ENCODE measurements around the gene PSMA4.
"Not testable (repeated sequence)": the region's sequence is repeated elsewhere in the genome, so short reads cannot be mapped to it uniquely, and the experiment has no call there.

PSMA4 gene

DNA sequence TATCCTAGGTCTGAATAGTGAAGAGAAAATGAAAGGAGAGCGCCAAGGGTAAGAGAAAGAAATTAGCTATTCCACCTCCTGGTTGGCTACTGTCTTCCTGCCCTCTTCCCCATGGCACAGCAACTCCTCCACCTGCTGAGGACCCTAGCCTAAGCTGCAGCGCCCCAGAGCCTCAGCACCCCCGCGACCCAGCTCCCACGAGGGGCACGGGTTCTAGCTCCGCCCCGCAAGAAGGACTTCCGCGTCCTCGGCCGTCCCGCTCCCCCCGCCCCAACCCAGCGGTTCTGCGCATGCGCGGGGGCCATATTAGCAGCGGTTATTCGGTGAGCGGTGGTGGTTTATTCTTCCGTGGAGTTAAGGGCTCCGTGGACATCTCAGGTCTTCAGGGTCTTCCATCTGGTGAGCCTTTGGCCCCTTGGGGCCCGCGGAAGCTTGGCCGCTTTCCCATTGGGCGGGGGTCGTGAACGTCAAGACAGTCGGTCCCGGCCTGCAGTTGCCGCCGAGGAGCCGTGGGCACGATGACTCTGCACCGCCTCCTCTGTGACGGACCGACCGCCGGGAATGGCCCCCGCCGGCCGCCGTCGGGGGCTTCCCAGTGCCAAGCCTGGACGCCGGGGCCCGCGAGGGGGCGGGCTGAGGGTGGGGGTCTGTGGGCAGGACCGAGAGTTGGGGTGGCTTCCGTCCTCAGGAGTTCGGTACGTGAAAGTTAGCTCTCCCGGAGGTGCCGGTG lies at the start of gene PSMA4:
TSS of gene PSMA4 (plus strand) at position 304 of the 730 bp plus-strand sequence. CDS start 1,484 bp downstream, outside the sequence.
- Histone ChIP-seq H3K4me3 (ENCODE audit: low read length in 2 of 2) (peak within 1 kb of the TSS; percentile 90 to 93), H3K36me3 (ENCODE audit: control insufficient read depth in 2 of 2, insufficient read depth in 2 of 2, low read length in 2 of 2) (peaks cover 15 to 18% of the 10 kb centered on the region in 2 donors), H3K9me3 (ENCODE audit: control insufficient read depth in 2 of 2, low read length in 2 of 2) (no peaks in the 10 kb centered on the region), H3K27ac (ENCODE audit: low read depth in 2 of 2, low read length in 2 of 2) (peak within 1 kb of the TSS; percentile 93 to 95), H3K4me1 (ENCODE audit: control insufficient read depth in 2 of 2, insufficient read depth in 2 of 2, low read length in 2 of 2) (peaks cover 3 to 11% of the 10 kb centered on the region in 2 donors), H3K27me3 (ENCODE audit: control insufficient read depth in 2 of 2, insufficient read depth in 2 of 2, low read length in 2 of 2) (no peaks in the 10 kb centered on the region), H3K9ac (ENCODE audit: low read depth in 1 of 2, low read length in 2 of 2) (peak within 1 kb of the TSS; percentile 93 to 95)

DNA sequence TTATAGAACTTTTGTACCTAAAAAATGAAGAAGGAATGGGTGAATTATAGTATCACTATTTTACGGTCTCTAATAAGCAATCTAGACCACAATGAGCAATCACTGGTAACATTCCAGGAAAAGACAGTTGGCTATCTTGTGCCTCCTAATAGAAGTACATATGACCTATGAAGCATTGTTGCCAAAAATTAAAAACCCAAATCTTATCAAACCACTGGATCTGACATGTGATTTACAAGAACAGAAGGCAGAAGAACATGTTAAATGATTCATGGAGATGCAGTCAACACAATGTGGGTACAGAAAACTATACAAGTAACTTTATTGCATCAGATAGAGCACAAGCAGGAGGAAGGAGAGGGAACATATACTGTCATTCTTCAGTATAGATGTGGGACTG lies 47.4 kb upstream of the PSMA4 start:
- H3K36me3 ChIP-seq (ENCODE audit: control insufficient read depth in 2 of 2, insufficient read depth in 2 of 2, low read length in 2 of 2), result peaks cover 48 to 65% of the 10 kb centered on the region in 2 donors

DNA sequence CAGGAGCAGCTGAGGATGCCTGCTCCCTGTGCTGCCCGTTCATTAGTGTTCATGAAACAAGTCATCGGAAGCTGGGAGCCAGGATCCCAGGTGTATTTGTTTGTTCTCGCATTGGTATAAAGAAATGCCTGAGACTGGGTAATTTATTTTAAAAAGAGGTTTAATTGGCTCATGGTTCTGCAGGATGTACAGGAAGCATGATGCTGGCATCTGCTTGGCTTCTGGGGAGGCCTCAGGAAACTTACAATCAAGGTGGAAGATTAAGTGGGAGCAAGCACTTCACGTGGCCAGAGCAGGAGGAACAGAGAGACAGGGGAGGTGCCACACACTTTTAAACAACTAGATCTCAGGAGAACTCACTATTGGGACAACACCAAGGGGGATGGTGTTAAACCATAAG lies 38.4 kb upstream of the PSMA4 start:
- Histone ChIP-seq H3K9me3 (ENCODE audit: control insufficient read depth in 2 of 2, low read length in 2 of 2) (no peaks in the 10 kb centered on the region), H3K36me3 (ENCODE audit: control insufficient read depth in 2 of 2, insufficient read depth in 2 of 2, low read length in 2 of 2) (peaks cover 15 to 17% of the 10 kb centered on the region in 2 donors), H3K4me1 (ENCODE audit: control insufficient read depth in 2 of 2, insufficient read depth in 2 of 2, low read length in 2 of 2) (no peaks in the 10 kb centered on the region), H3K4me3 (ENCODE audit: low read length in 2 of 2) (no peak overlapping the region), H3K27ac (ENCODE audit: low read depth in 2 of 2, low read length in 2 of 2) (no peak overlapping the region), H3K9ac (ENCODE audit: low read depth in 1 of 2, low read length in 2 of 2) (no peak overlapping the region), H3K27me3 (ENCODE audit: control insufficient read depth in 2 of 2, insufficient read depth in 2 of 2, low read length in 2 of 2) (no peaks in the 10 kb centered on the region)

More for the DNA sequence above, 47.4 kb upstream of the PSMA4 start:
- H3K9ac ChIP-seq (ENCODE audit: low read depth in 1 of 2, low read length in 2 of 2), result no peak overlapping the region
- no peaks in the 10 kb centered on the region for H3K27me3 ChIP-seq (ENCODE audit: control insufficient read depth in 2 of 2, insufficient read depth in 2 of 2, low read length in 2 of 2)
- H3K4me3 ChIP-seq (ENCODE audit: low read length in 2 of 2), result no peak overlapping the region
- no peak overlapping the region for H3K27ac ChIP-seq (ENCODE audit: low read depth in 2 of 2, low read length in 2 of 2)
- no peaks in the 10 kb centered on the region for H3K9me3 ChIP-seq (ENCODE audit: control insufficient read depth in 2 of 2, low read length in 2 of 2)
- H3K4me1 ChIP-seq (ENCODE audit: control insufficient read depth in 2 of 2, insufficient read depth in 2 of 2, low read length in 2 of 2), result no peaks in the 10 kb centered on the region

DNA sequence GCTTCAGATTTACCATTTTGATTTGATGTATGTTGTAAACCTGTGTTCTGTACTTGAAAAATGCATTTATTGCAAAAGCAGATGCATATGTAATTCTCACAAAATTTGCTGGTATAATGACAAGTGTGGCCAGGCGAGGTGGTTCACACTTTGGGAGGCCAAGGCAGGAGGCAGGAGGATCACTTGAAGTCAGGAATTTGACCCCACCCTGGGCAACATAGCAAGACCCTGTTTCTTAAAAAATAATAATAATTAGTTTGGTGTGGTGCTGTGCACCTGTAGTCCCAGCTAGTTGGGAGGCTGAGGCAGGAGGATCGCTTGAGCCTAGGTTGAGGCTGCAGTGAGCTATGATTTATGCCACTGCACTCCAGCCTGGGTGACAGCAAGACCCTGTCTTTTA lies 37.6 kb upstream of the PSMA4 start:
- Histone ChIP-seq H3K4me1 (ENCODE audit: control insufficient read depth in 2 of 2, insufficient read depth in 2 of 2, low read length in 2 of 2) (no peaks in the 10 kb centered on the region), H3K9me3 (ENCODE audit: control insufficient read depth in 2 of 2, low read length in 2 of 2) (no peaks in the 10 kb centered on the region)

DNA sequence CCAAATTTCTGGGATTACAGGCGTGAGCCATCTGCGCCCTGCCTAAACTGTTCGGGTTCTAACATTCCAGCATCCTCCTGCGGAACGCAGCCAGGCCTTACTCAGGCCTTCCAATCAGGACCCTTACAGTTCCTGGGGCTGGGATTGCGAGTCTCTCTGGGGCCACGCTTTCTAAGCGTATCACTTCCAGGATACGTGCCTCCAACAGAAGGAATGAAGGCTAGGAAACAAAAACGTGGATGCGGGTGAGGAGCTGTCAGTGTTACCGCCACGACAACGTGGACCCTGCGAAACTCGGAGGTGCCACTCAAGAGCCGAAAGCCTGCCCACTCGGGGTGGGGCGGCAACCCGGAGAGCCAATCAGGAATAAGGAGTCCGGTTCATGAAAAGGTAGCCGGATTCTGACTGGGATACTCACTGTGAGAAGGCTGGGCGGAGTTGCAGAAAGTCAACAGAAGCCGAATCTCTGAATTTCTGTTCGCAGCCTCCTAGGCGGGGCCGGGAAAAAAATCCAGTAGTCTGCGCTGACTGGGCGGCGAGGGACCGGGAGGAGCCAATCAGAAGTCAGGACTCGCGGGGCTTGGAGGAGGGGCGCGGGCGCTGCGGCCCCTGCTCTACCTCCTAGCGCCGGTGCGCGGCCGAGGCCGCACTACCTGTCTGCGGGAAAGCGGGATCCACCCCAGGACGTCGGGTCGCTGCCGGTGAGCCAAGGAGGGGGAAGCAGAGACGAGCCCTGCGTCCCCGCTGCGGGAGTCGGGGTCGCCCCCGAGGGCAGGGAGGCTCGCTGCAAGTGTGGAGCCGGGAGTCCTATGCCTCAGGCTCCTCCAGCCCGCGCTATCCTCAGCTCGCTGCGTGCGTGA lies 33.0 kb upstream of the PSMA4 start, which contains the start of gene HYKK:
TSS of gene HYKK (plus strand) at position 607 of the 860 bp plus-strand sequence. CDS start 5,512 bp downstream, outside the sequence.
- Histone ChIP-seq H3K27ac (ENCODE audit: low read depth in 2 of 2, low read length in 2 of 2) (peak within 1 kb of the TSS; percentile 51 to 65), H3K4me3 (ENCODE audit: low read length in 2 of 2) (peak within 1 kb of the TSS; percentile 90 to 92), H3K9ac (ENCODE audit: low read depth in 1 of 2, low read length in 2 of 2) (peak within 1 kb of the TSS; percentile 77 to 81), H3K27me3 (ENCODE audit: control insufficient read depth in 2 of 2, insufficient read depth in 2 of 2, low read length in 2 of 2) (no peaks in the 10 kb centered on the region), H3K4me1 (ENCODE audit: control insufficient read depth in 2 of 2, insufficient read depth in 2 of 2, low read length in 2 of 2) (peaks cover 6 to 7% of the 10 kb centered on the region in 2 donors), H3K9me3 (ENCODE audit: control insufficient read depth in 2 of 2, low read length in 2 of 2) (no peaks in the 10 kb centered on the region), H3K36me3 (ENCODE audit: control insufficient read depth in 2 of 2, insufficient read depth in 2 of 2, low read length in 2 of 2) (no peaks in the 10 kb centered on the region)

More for the DNA sequence above, 37.6 kb upstream of the PSMA4 start:
- no peaks in the 10 kb centered on the region for H3K27me3 ChIP-seq (ENCODE audit: control insufficient read depth in 2 of 2, insufficient read depth in 2 of 2, low read length in 2 of 2)
- H3K27ac ChIP-seq (ENCODE audit: low read depth in 2 of 2, low read length in 2 of 2), result no peak overlapping the region
- H3K36me3 ChIP-seq (ENCODE audit: control insufficient read depth in 2 of 2, insufficient read depth in 2 of 2, low read length in 2 of 2), result peaks cover 11 to 12% of the 10 kb centered on the region in 2 donors
- no peak overlapping the region for H3K4me3 ChIP-seq (ENCODE audit: low read length in 2 of 2)
- H3K9ac ChIP-seq (ENCODE audit: low read depth in 1 of 2, low read length in 2 of 2), result no peak overlapping the region

DNA sequence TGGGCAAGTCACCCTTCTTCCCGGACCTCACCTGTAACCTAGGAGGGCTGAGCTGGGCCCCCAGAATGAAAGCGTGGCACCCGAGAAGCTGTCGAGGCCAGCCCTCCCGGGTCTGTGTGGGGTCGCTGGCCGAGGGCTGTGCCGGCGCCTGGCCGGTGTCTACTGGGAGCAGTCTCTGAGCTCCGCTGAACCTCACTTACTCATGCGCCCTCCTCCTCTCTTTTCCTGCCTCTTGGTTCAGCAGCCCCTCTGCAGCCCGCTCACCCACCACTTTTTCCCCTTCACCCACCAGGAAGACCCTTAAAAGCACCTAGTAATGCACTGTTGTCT lies 32.4 kb upstream of the PSMA4 start:
- Histone ChIP-seq H3K27me3 (ENCODE audit: control insufficient read depth in 2 of 2, insufficient read depth in 2 of 2, low read length in 2 of 2) (no peaks in the 10 kb centered on the region), H3K27ac (ENCODE audit: low read depth in 2 of 2, low read length in 2 of 2) (peak overlapping the region; percentile 48 to 65), H3K9me3 (ENCODE audit: control insufficient read depth in 2 of 2, low read length in 2 of 2) (no peaks in the 10 kb centered on the region), H3K4me1 (ENCODE audit: control insufficient read depth in 2 of 2, insufficient read depth in 2 of 2, low read length in 2 of 2) (peaks cover 6 to 7% of the 10 kb centered on the region in 2 donors), H3K36me3 (ENCODE audit: control insufficient read depth in 2 of 2, insufficient read depth in 2 of 2, low read length in 2 of 2) (no peaks in the 10 kb centered on the region), H3K4me3 (ENCODE audit: low read length in 2 of 2) (peak overlapping the region; percentile 90 to 92), H3K9ac (ENCODE audit: low read depth in 1 of 2, low read length in 2 of 2) (peak overlapping the region; percentile 77 to 81)

DNA sequence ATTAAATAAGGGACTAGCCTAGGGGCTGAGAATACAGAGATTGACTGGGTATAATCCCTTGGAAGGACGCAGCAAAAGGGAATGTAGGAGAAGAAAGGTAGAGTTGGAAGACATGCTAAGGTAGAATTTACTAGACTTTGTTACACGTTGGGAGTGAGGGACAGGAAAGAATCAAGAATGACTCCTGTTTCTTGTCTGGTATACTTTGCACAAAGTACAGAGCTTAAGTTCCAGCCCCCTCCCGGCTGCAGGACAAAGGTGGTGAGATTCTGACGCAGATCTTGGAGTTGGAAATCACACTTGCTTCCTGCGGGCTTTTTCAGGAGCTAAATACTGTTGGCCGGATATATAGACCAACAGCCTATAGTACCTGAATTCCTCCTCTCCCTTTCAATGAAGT lies 32.0 kb upstream of the PSMA4 start:
- no peaks in the 10 kb centered on the region for H3K27me3 ChIP-seq (ENCODE audit: control insufficient read depth in 2 of 2, insufficient read depth in 2 of 2, low read length in 2 of 2)
- H3K36me3 ChIP-seq (ENCODE audit: control insufficient read depth in 2 of 2, insufficient read depth in 2 of 2, low read length in 2 of 2), result no peaks in the 10 kb centered on the region
- H3K9me3 ChIP-seq (ENCODE audit: control insufficient read depth in 2 of 2, low read length in 2 of 2), result no peaks in the 10 kb centered on the region
- no peak overlapping the region for H3K27ac ChIP-seq (ENCODE audit: low read depth in 2 of 2, low read length in 2 of 2)
- H3K4me1 ChIP-seq (ENCODE audit: control insufficient read depth in 2 of 2, insufficient read depth in 2 of 2, low read length in 2 of 2), result peaks cover 6 to 7% of the 10 kb centered on the region in 2 donors
- peak overlapping the region; percentile 90 to 92 for H3K4me3 ChIP-seq (ENCODE audit: low read length in 2 of 2)
- H3K9ac ChIP-seq (ENCODE audit: low read depth in 1 of 2, low read length in 2 of 2), result peak overlapping the region; percentile 36 to 81

DNA sequence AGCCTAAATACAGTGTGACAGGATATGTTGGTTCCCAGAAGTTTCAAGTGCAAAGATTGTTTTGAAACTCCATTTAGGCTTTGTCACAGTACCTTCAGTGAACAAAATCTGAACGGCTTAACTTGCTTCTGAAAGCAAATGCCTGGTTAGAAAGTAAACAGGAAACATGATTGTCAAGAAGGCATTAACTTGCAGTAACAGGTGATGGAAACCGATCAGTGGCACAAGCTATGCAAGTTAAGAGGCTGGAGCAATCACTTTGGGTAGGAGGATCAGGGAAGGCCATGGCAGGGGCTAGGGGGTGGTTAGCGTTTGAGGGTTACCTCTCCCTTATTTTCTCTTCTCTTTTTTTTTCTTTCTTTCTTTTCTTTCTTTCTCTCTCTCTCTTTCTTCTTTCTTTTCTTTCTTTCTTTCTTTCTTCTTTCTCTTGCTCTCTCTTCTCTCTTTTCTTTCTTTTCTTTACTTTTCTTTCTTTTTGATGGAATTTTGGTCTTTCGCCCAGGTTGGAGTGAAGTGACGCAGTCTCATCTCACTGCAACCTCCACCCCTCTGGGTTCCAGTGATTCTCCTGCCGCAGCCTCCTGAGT lies 30.4 kb upstream of the PSMA4 start:
- no peaks in the 10 kb centered on the region for H3K9me3 ChIP-seq (ENCODE audit: control insufficient read depth in 2 of 2, low read length in 2 of 2)
- peaks cover 0 to 2% of the 10 kb centered on the region in 2 donors for H3K36me3 ChIP-seq (ENCODE audit: control insufficient read depth in 2 of 2, insufficient read depth in 2 of 2, low read length in 2 of 2)
- peaks cover 6 to 7% of the 10 kb centered on the region in 2 donors for H3K4me1 ChIP-seq (ENCODE audit: control insufficient read depth in 2 of 2, insufficient read depth in 2 of 2, low read length in 2 of 2)
- H3K4me3 ChIP-seq (ENCODE audit: low read length in 2 of 2), result no peak overlapping the region
- H3K27ac ChIP-seq (ENCODE audit: low read depth in 2 of 2, low read length in 2 of 2), result no peak overlapping the region
- no peak overlapping the region for H3K9ac ChIP-seq (ENCODE audit: low read depth in 1 of 2, low read length in 2 of 2)
- H3K27me3 ChIP-seq (ENCODE audit: control insufficient read depth in 2 of 2, insufficient read depth in 2 of 2, low read length in 2 of 2), result no peaks in the 10 kb centered on the region

DNA sequence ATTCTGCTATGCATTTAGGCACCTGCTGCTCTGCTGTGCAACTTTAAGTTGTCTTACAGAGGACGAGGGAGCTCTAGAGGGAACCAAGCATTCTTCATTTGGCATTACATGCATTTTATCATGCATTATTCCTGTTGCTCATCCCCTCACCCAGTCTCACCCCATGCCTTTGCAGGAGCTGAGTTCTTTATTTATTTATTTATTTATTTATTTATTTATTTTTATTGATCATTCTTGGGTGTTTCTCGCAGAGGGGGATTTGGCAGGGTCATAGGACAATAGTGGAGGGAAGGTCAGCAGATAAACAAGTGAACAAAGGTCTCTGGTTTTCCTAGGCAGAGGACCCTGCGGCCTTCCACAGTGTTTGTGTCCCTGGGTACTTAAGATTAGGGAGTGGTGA lies 20.2 kb upstream of the PSMA4 start:
- not testable (repeated sequence) for H3K4me3 ChIP-seq (ENCODE audit: low read length in 2 of 2); H3K4me1 ChIP-seq (ENCODE audit: control insufficient read depth in 2 of 2, insufficient read depth in 2 of 2, low read length in 2 of 2); H3K36me3 ChIP-seq (ENCODE audit: control insufficient read depth in 2 of 2, insufficient read depth in 2 of 2, low read length in 2 of 2); H3K9ac ChIP-seq (ENCODE audit: low read depth in 1 of 2, low read length in 2 of 2); H3K27me3 ChIP-seq (ENCODE audit: control insufficient read depth in 2 of 2, insufficient read depth in 2 of 2, low read length in 2 of 2); H3K9me3 ChIP-seq (ENCODE audit: control insufficient read depth in 2 of 2, low read length in 2 of 2); H3K27ac ChIP-seq (ENCODE audit: low read depth in 2 of 2, low read length in 2 of 2)

DNA sequence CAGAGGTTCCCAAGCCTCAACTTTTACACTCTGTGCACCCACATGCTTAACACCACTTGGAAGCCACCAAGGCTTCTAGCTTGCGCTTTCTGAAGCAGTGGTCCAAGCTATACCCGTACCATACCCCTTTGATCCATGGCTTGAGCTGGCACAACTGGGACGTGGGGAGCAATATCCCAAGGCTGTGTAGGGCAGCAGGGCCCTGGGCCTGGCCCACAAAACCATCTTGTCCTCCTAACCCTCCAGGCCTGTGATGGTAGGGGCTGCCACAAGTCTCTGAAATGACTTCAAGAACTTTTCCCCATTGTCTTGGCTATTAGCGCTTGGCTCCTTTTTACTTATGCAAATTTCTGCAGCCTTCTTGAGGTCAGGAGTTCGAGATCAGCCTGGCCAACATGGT lies 16.0 kb upstream of the PSMA4 start:
- no peak overlapping the region for H3K4me3 ChIP-seq (ENCODE audit: low read length in 2 of 2)
- no peaks in the 10 kb centered on the region for H3K27me3 ChIP-seq (ENCODE audit: control insufficient read depth in 2 of 2, insufficient read depth in 2 of 2, low read length in 2 of 2)
- H3K27ac ChIP-seq (ENCODE audit: low read depth in 2 of 2, low read length in 2 of 2), result no peak overlapping the region
- H3K9ac ChIP-seq (ENCODE audit: low read depth in 1 of 2, low read length in 2 of 2), result no peak overlapping the region
- H3K4me1 ChIP-seq (ENCODE audit: control insufficient read depth in 2 of 2, insufficient read depth in 2 of 2, low read length in 2 of 2), result no peaks in the 10 kb centered on the region
- no peaks in the 10 kb centered on the region for H3K36me3 ChIP-seq (ENCODE audit: control insufficient read depth in 2 of 2, insufficient read depth in 2 of 2, low read length in 2 of 2)
- H3K9me3 ChIP-seq (ENCODE audit: control insufficient read depth in 2 of 2, low read length in 2 of 2), result no peaks in the 10 kb centered on the region

Data from mucosa of rectum (tissue), 2 donors.